Sigmoid colon (tissue), 7 donors: Measurements from ENCODE around the gene TRPM3. TPM values are rescaled to one million over a fixed set of nuclear protein-coding genes. Genes with fewer than 3 reads are reported as not detected.
A peak's percentile ranks its signal among the peaks of the same experiment; 100 is the strongest.

ENCODE experiments used
- DNase-seq: peaks from one replicate; pipeline ENCODE4 v3.0.0-alpha.2; 2019
- H3K27ac ChIP-seq, 4 donors: fragments of 200-600 bp; sonication (generic); one replicate each; pipeline ENCODE4 v1.5.1; 2016 to 2019; ENCODE audit warnings: mild to moderate bottlenecking in 1 of 4
- H3K27me3 ChIP-seq, 3 donors: fragments of 200-600 bp; sonication (generic); one replicate each; pipeline ENCODE4 v1.5.1; 2019; ENCODE audit warnings: mild to moderate bottlenecking in 1 of 3
- H3K36me3 ChIP-seq, 4 donors: fragments of 200-600 bp; sonication (generic); one replicate each; pipeline ENCODE4 v1.5.1; 2016 to 2019
- H3K4me1 ChIP-seq, 4 donors: fragments of 200-600 bp; sonication (generic); one replicate each; pipeline ENCODE4 v1.5.1; 2017 to 2019
- H3K4me3 ChIP-seq, 4 donors: fragments of 200-600 bp; sonication (generic); one replicate each; pipeline ENCODE4 v1.5.1; 2017 to 2019; ENCODE audit warnings: mild to moderate bottlenecking in 2 of 4, moderate library complexity in 1 of 4
- H3K9me3 ChIP-seq, 4 donors: fragments of 200-600 bp in 3 of 4; sonication (generic) in 3 of 4; one replicate each; pipeline versions ENCODE4 v1.5.1 to v1.6.1; 2013 to 2019
- CTCF ChIP-seq, 4 experiments: fragments of 450-650 bp in 3 of 4; fragments of 200-600 bp in 1 of 4; IDR thresholded peaks; one replicate each; pipeline ENCODE4 v1.5.1; 2016 to 2019; ENCODE audit warnings: antibody characterized with exemption in 4 of 4, mild to moderate bottlenecking in 3 of 4, moderate library complexity in 2 of 4
- EP300 ChIP-seq, 4 donors: sonication (generic); formaldehyde crosslinking; IDR thresholded peaks; one replicate each; pipeline ENCODE4 v1.6.1; 2017; ENCODE audit warnings: antibody characterized with exemption in 4 of 4
- POLR2A ChIP-seq, 2 donors: fragments of 450-650 bp; IDR thresholded peaks; one replicate each; pipeline ENCODE4 v1.6.1; 2016; ENCODE audit warnings: antibody characterized with exemption in 2 of 2, mild to moderate bottlenecking in 2 of 2, moderate library complexity in 2 of 2
- POLR2AphosphoS5 ChIP-seq, 4 donors: sonication (generic); formaldehyde crosslinking; IDR thresholded peaks; one replicate each; pipeline ENCODE4 v1.6.1; 2017; ENCODE audit warnings: antibody characterized with exemption in 4 of 4
- WGBS, 2 donors: extraction: QIAGEN DNeasy Blood & Tissue Kit; methylation state at CpG; one replicate each; pipeline ENCODE4 v1.1.7; 2013; 5-methylcytosine and 5-hydroxymethylcytosine counted together
- intact Hi-C: fragments of 100-400 bp; cut with DNase I; formaldehyde crosslinking; loops from one replicate; pipeline ENCODE4 v1.15.1; 2023
- polyA plus RNA-seq, 3 donors: library from polyadenylated mRNA; stranded (reverse); fragments of 200-250 nt; gene quantifications; one replicate each; pipeline ENCODE4 v1.2.3, GENCODE V29; 2013
- total RNA-seq, 4 donors: library from RNA; depleted of rRNA; stranded (reverse); fragments of >200 nt; gene quantifications; one replicate each; pipeline ENCODE4 v1.1.0, GENCODE V29; 2016
- donor health status: healthy with polysubstance abuse.
- donor health status: Bipolar disorder and iron deficiency.
- donor health status: healthy.

TRPM3 gene
- total and polyA plus RNA-seq, 7 donors = 0.07 to 1.8 (median 0.41) TPM; not detected in 2

- peak; percentile 53 for DNase-seq
- Histone ChIP-seq H3K4me1 (peaks cover 4 to 72% (median 62%) of the 10 kb centered on the region in 4 donors), H3K9me3 (no peaks in the 10 kb centered on the region), H3K4me3 (no peak overlapping the region), H3K36me3 (no peaks in the 10 kb centered on the region), H3K27me3 (no peaks in the 10 kb centered on the region), H3K27ac (peak overlapping the region; percentile 67 to 98 (median 92))
- WGBS, 2 donors = 82 to 84% methylated on average over 3 of the region's 3 CpGs
- TF ChIP-seq EP300 (IDR thresholded peaks at IDR 0.05) (no peak), CTCF (IDR thresholded peaks at IDR 0.05) (no peak), POLR2AphosphoS5 (IDR thresholded peaks at IDR 0.05) (no peak), POLR2A (IDR thresholded peaks at IDR 0.05) (no peak)
- intact Hi-C loops = loop anchor here (5.0 to 10.0 kb wide), 4 partner anchors 134 to 1879 kb away; partner anchors contain the start of gene ZFAND5
These were observed 635.3 kb downstream of the TRPM3 start for GRCh38 chr9:70486127-70486526.

- DNase-seq = no peak
- Histone ChIP-seq H3K4me3 (no peak overlapping the region), H3K36me3 (no peaks in the 10 kb centered on the region), H3K9me3 (no peaks in the 10 kb centered on the region), H3K27me3 (no peaks in the 10 kb centered on the region), H3K27ac (peak overlapping the region; percentile 67 to 98 (median 92)), H3K4me1 (peaks cover 4 to 80% (median 67%) of the 10 kb centered on the region in 4 donors)
- TF ChIP-seq EP300 (IDR thresholded peaks at IDR 0.05) (no peak), POLR2AphosphoS5 (IDR thresholded peaks at IDR 0.05) (peak in 3 of 4 donors; percentile 15 to 35 (median 31)), CTCF (IDR thresholded peaks at IDR 0.05) (no peak), POLR2A (IDR thresholded peaks at IDR 0.05) (no peak)
- 69 to 79% methylated on average over 5 of the region's 5 CpGs for WGBS, 2 donors
- intact Hi-C loops = loop anchor here (5.0 to 10.0 kb wide), 4 partner anchors 133 to 1879 kb away; partner anchors contain the start of gene ZFAND5
These were observed 636.1 kb downstream of the TRPM3 start for GRCh38 chr9:70485273-70485858.

- Histone ChIP-seq H3K36me3 (no peaks in the 10 kb centered on the region), H3K27ac (peak overlapping the region; percentile 67 to 98 (median 92)), H3K4me1 (peaks cover 4 to 88% (median 76%) of the 10 kb centered on the region in 4 donors), H3K4me3 (no peak overlapping the region), H3K27me3 (no peaks in the 10 kb centered on the region), H3K9me3 (no peaks in the 10 kb centered on the region)
- peak; percentile 80 for DNase-seq
- intact Hi-C loops = loop anchor here (5.0 to 10.0 kb wide), 4 partner anchors 132 to 1880 kb away; partner anchors contain the start of gene ZFAND5
- WGBS, 2 donors = 50 to 58% methylated on average over 8 of the region's 8 CpGs
- TF ChIP-seq POLR2AphosphoS5 (IDR thresholded peaks at IDR 0.05) = peak in 3 of 4 donors; percentile 14 to 56 (median 43)
- no peak for TF ChIP-seq POLR2A (IDR thresholded peaks at IDR 0.05)
- peak in 1 of 4 donors; percentile 15 for TF ChIP-seq EP300 (IDR thresholded peaks at IDR 0.05)
- TF ChIP-seq CTCF (IDR thresholded peaks at IDR 0.05) = peak in 3 of 4 experiments; percentile 73 to 85 (median 81)
These were observed 636.9 kb downstream of the TRPM3 start for GRCh38 chr9:70484232-70485130.

GRCh38 chr9:70481471-70481870 is 640.0 kb downstream of the TRPM3 start:
- H3K9me3 ChIP-seq = no peaks in the 10 kb centered on the region
- DNase-seq = no peak
- peak overlapping the region; percentile 90 to 98 (median 94) for H3K27ac ChIP-seq
- no peaks in the 10 kb centered on the region for H3K36me3 ChIP-seq
- no peak for TF ChIP-seq POLR2A (IDR thresholded peaks at IDR 0.05)
- WGBS, 2 donors = 89 to 92% methylated on average over 1 of the region's 1 CpG
- H3K4me1 ChIP-seq = peaks cover 4 to 95% (median 84%) of the 10 kb centered on the region in 4 donors
- H3K4me3 ChIP-seq = no peak overlapping the region
- intact Hi-C loops = loop anchor here (2.0 to 10.0 kb wide), 3 partner anchors 107 to 1883 kb away; partner anchors contain the start of gene ZFAND5
- H3K27me3 ChIP-seq = no peaks in the 10 kb centered on the region
